ENCODE results near the gene TTPAL.
"Not testable (repeated sequence)": the region's sequence is repeated elsewhere in the genome, so short reads cannot be mapped to it uniquely, and the experiment has no call there.

- TF ChIP-seq CTCF (conservative IDR thresholded peaks at IDR 0.05); EZH2 (IDR thresholded peaks at IDR 0.05; ENCODE audit: low read depth): not testable (repeated sequence)
These were observed 3.4 kb upstream of the TTPAL start for GRCh38 chr20:44472283-44472682.

All from PC-9 (cell line).